ENCODE data around the gene TNK2.

GRCh38 chr3:195876297-195877064 lies 31.9 kb downstream of the TNK2 start:
- TF ChIP-seq, protein P1, sequence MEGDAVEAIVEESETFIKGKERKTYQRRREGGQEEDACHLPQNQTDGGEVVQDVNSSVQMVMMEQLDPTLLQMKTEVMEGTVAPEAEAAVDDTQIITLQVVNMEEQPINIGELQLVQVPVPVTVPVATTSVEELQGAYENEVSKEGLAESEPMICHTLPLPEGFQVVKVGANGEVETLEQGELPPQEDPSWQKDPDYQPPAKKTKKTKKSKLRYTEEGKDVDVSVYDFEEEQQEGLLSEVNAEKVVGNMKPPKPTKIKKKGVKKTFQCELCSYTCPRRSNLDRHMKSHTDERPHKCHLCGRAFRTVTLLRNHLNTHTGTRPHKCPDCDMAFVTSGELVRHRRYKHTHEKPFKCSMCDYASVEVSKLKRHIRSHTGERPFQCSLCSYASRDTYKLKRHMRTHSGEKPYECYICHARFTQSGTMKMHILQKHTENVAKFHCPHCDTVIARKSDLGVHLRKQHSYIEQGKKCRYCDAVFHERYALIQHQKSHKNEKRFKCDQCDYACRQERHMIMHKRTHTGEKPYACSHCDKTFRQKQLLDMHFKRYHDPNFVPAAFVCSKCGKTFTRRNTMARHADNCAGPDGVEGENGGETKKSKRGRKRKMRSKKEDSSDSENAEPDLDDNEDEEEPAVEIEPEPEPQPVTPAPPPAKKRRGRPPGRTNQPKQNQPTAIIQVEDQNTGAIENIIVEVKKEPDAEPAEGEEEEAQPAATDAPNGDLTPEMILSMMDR (IDR thresholded peaks at IDR 0.05): no peak
- TF ChIP-seq POLR2A (IDR thresholded peaks at IDR 0.05): no peak
